ENCODE data around the gene PLEKHD1.
"Not testable (repeated sequence)": the region's sequence is repeated elsewhere in the genome, so short reads cannot be mapped to it uniquely, and the experiment has no call there.

Gene PLEKHD1

GRCh38 chr14:69481815-69482568, 2.5 kb upstream of the PLEKHD1 start:
- no peak for DNase-seq (ENCODE audit: low spot score)

GRCh38 chr14:69483765-69484443, 624 bp upstream of the PLEKHD1 start:
- no peak for DNase-seq (ENCODE audit: low spot score)

GRCh38 chr14:69485315-69485660, 760 bp downstream of the PLEKHD1 start:
- DNase-seq (ENCODE audit: low spot score), result no peak

- no peak for DNase-seq (ENCODE audit: low spot score)
Measured at GRCh38 chr14:69485701-69486100, 1.2 kb downstream of the PLEKHD1 start.

GRCh38 chr14:69487226-69487625, 2.7 kb downstream of the PLEKHD1 start:
- no peak for DNase-seq (ENCODE audit: low spot score)

GRCh38 chr14:69487771-69488170, 3.2 kb downstream of the PLEKHD1 start:
- DNase-seq (ENCODE audit: low spot score), result no peak

GRCh38 chr14:69489495-69489894, 5.0 kb downstream of the PLEKHD1 start:
- no peak for DNase-seq (ENCODE audit: low spot score)

GRCh38 chr14:69490219-69490918, 5.8 kb downstream of the PLEKHD1 start:
- DNase-seq (ENCODE audit: low spot score), result no peak

GRCh38 chr14:69491193-69491592, 6.7 kb downstream of the PLEKHD1 start:
- no peak for DNase-seq (ENCODE audit: low spot score)

- DNase-seq (ENCODE audit: low spot score), result no peak
Measured at GRCh38 chr14:69493038-69493437, 8.5 kb downstream of the PLEKHD1 start.

GRCh38 chr14:69493791-69494190, 9.3 kb downstream of the PLEKHD1 start:
- no peak for DNase-seq (ENCODE audit: low spot score)

- DNase-seq (ENCODE audit: low spot score), result no peak
Measured at GRCh38 chr14:69495341-69495921, 10.9 kb downstream of the PLEKHD1 start.

- DNase-seq (ENCODE audit: low spot score), result not testable (repeated sequence)
Measured at GRCh38 chr14:69497866-69498265, 13.3 kb downstream of the PLEKHD1 start.

- not testable (repeated sequence) for DNase-seq (ENCODE audit: low spot score)
Measured at GRCh38 chr14:69498286-69498685, 13.8 kb downstream of the PLEKHD1 start.

- DNase-seq (ENCODE audit: low spot score), result no peak
Measured at GRCh38 chr14:69499436-69499835, 14.9 kb downstream of the PLEKHD1 start.

- no peak for DNase-seq (ENCODE audit: low spot score)
Measured at GRCh38 chr14:69500096-69500495, 15.6 kb downstream of the PLEKHD1 start.

- no peak for DNase-seq (ENCODE audit: low spot score)
Measured at GRCh38 chr14:69500736-69501135, 16.2 kb downstream of the PLEKHD1 start.

GRCh38 chr14:69501423-69501838, 16.9 kb downstream of the PLEKHD1 start:
- peak; percentile 38 for DNase-seq (ENCODE audit: low spot score)

GRCh38 chr14:69504775-69505174, 20.2 kb downstream of the PLEKHD1 start:
- no peak for DNase-seq (ENCODE audit: low spot score)

GRCh38 chr14:69505338-69506240, 21.1 kb downstream of the PLEKHD1 start:
- no peak for DNase-seq (ENCODE audit: low spot score)

- DNase-seq (ENCODE audit: low spot score), result no peak
Measured at GRCh38 chr14:69506241-69506595, 21.7 kb downstream of the PLEKHD1 start.
